HEK293 (cell line): Measurements from ENCODE around the gene FGD4.

Experiments
- CTCF ChIA-PET: fragments of 350-600 bp; formaldehyde crosslinking; extraction: SDS; loops from one replicate; lab custom pipeline; 2021; ENCODE audit warnings: antibody characterized with exemption; lab: Yijun Ruan, JAX
- POLR2A ChIA-PET: fragments of 300-600 bp; formaldehyde crosslinking; extraction: SDS; loops from one replicate; lab custom pipeline; 2020; ENCODE audit warnings: antibody characterized with exemption, inconsistent platforms; lab: Yijun Ruan, JAX
- H3K27ac ChIP-seq: fragments of 200-500 bp; sonication (Bioruptor generic); 2 replicates; pipeline ENCODE4 v1.5.1; 2014; ENCODE audit warnings: low read depth, low read length, control low read depth, inconsistent platforms; ENCODE audit errors: extremely low read depth
- H3K36me3 ChIP-seq, 2 experiments: fragments of 200-500 bp in 1 of 2; sonication (Bioruptor generic) in 1 of 2; 1 replicate in 1 of 2; 2 replicates in 1 of 2; pipeline ENCODE4 v1.5.1; 2014 to 2017; ENCODE audit warnings: inconsistent platforms in 2 of 2, low read length in 2 of 2; ENCODE audit not compliant: control insufficient read depth in 2 of 2, insufficient read depth in 1 of 2
- H3K4me1 ChIP-seq: fragments of 200-500 bp; sonication (Bioruptor generic); 2 replicates; pipeline ENCODE4 v1.5.1; 2014; ENCODE audit warnings: mild to moderate bottlenecking, low read length, inconsistent platforms; ENCODE audit not compliant: control insufficient read depth, insufficient read depth
- H3K4me3 ChIP-seq: 2 replicates; pipeline ENCODE4 v1.5.1; 2011; ENCODE audit warnings: low read depth, mild to moderate bottlenecking, control low read depth, low read length, moderate library complexity
- H3K9me3 ChIP-seq: fragments of 200-500 bp; sonication (Bioruptor generic); 2 replicates; pipeline ENCODE4 v1.5.1; 2014; ENCODE audit warnings: low read depth, low read length, inconsistent platforms; ENCODE audit not compliant: control insufficient read depth, insufficient read depth
- BCL11A ChIP-seq: fragments of 450-650 bp; formaldehyde crosslinking; IDR thresholded peaks from 2 replicates; pipeline ENCODE4 v1.5.1; 2016; ENCODE audit warnings: low read depth, missing biosample characterization, missing genetic modification characterization
- GFI1B ChIP-seq: fragments of 450-650 bp; formaldehyde crosslinking; IDR thresholded peaks from 2 replicates; pipeline ENCODE4 v1.5.1; 2016; ENCODE audit warnings: missing biosample characterization, missing genetic modification characterization
- GLIS1 ChIP-seq: fragments of 450-650 bp; formaldehyde crosslinking; IDR thresholded peaks from 2 replicates; pipeline ENCODE4 v1.5.1; 2016; ENCODE audit warnings: missing biosample characterization, missing genetic modification characterization
- HOXA7 ChIP-seq: sonication (generic); formaldehyde crosslinking; IDR thresholded peaks from 2 replicates; pipeline ENCODE4 v1.8.1; 2022; ENCODE audit warnings: missing genetic modification reagents, borderline replicate concordance
- YY2 ChIP-seq: fragments of 450-650 bp; formaldehyde crosslinking; IDR thresholded peaks from 2 replicates; pipeline ENCODE4 v1.5.1; 2016; ENCODE audit warnings: missing biosample characterization, missing genetic modification characterization
- ZBTB7A ChIP-seq: fragments of 450-650 bp; formaldehyde crosslinking; IDR thresholded peaks from 2 replicates; pipeline ENCODE4 v1.5.1; 2016; ENCODE audit warnings: low read depth, missing biosample characterization, missing genetic modification characterization
- ZBTB8A ChIP-seq: fragments of 450-650 bp; formaldehyde crosslinking; IDR thresholded peaks from 2 replicates; pipeline ENCODE4 v1.5.1; 2016; ENCODE audit warnings: missing biosample characterization, missing genetic modification characterization
- ZEB2 ChIP-seq: fragments of 450-650 bp; formaldehyde crosslinking; IDR thresholded peaks from 2 replicates; pipeline ENCODE4 v1.5.1; 2016; ENCODE audit warnings: missing biosample characterization, missing genetic modification characterization
- ZIC2 ChIP-seq: fragments of 450-650 bp; formaldehyde crosslinking; IDR thresholded peaks from 2 replicates; pipeline ENCODE4 v1.5.1; 2016; ENCODE audit warnings: missing biosample characterization, missing genetic modification characterization
- ZNF114 ChIP-seq: fragments of 450-650 bp; formaldehyde crosslinking; IDR thresholded peaks from 2 replicates; pipeline ENCODE4 v1.5.0; 2017; ENCODE audit warnings: missing biosample characterization, missing genetic modification characterization
- ZNF138 ChIP-seq: fragments of 450-650 bp; formaldehyde crosslinking; IDR thresholded peaks from 2 replicates; pipeline ENCODE4 v1.5.1; 2016; ENCODE audit warnings: missing biosample characterization, missing genetic modification characterization, borderline replicate concordance
- ZNF146 ChIP-seq: fragments of 450-650 bp; formaldehyde crosslinking; IDR thresholded peaks from 2 replicates; pipeline ENCODE4 v1.5.1; 2016; ENCODE audit warnings: missing biosample characterization, missing genetic modification characterization
- ZNF19 ChIP-seq: fragments of 450-650 bp; formaldehyde crosslinking; IDR thresholded peaks from 2 replicates; pipeline ENCODE4; 2016; ENCODE audit warnings: missing biosample characterization, missing genetic modification characterization, low read depth
- ZNF311 ChIP-seq: fragments of 450-650 bp; formaldehyde crosslinking; IDR thresholded peaks from 2 replicates; pipeline ENCODE4 v1.5.1; 2017; ENCODE audit warnings: missing biosample characterization, missing genetic modification characterization, borderline replicate concordance
- ZNF366 ChIP-seq: fragments of 450-650 bp; formaldehyde crosslinking; conservative IDR thresholded peaks from 2 replicates; pipeline ENCODE4 v1.5.1; 2016; ENCODE audit warnings: missing biosample characterization, missing genetic modification characterization
- ZNF473 ChIP-seq: fragments of 450-650 bp; formaldehyde crosslinking; IDR thresholded peaks from 2 replicates; pipeline ENCODE4 v1.5.1; 2017; ENCODE audit warnings: missing biosample characterization, missing genetic modification characterization
- ZNF530 ChIP-seq: fragments of 450-650 bp; formaldehyde crosslinking; IDR thresholded peaks from 2 replicates; pipeline ENCODE4 v1.5.1; 2016; ENCODE audit warnings: low read depth, missing biosample characterization, missing genetic modification characterization
- ZNF585B ChIP-seq: fragments of 450-650 bp; formaldehyde crosslinking; IDR thresholded peaks from 2 replicates; pipeline ENCODE4 v1.5.1; 2016; ENCODE audit warnings: missing biosample characterization, missing genetic modification characterization
- ZNF626 ChIP-seq: fragments of 450-650 bp; sonication (Bioruptor Pico); formaldehyde crosslinking; IDR thresholded peaks from 2 replicates; pipeline ENCODE4 v1.5.1; 2018; ENCODE audit warnings: missing biosample characterization, missing genetic modification characterization, inconsistent platforms
- ZNF677 ChIP-seq: fragments of 450-650 bp; IDR thresholded peaks from 2 replicates; pipeline ENCODE4 v1.5.0; 2018; ENCODE audit warnings: missing biosample characterization, mild to moderate bottlenecking, missing genetic modification characterization, moderate library complexity
- ZNF704 ChIP-seq: fragments of 450-650 bp; formaldehyde crosslinking; IDR thresholded peaks from 2 replicates; pipeline ENCODE4 v1.5.1; 2016; ENCODE audit warnings: missing biosample characterization, missing genetic modification characterization
- ZNF707 ChIP-seq: fragments of 450-650 bp; formaldehyde crosslinking; IDR thresholded peaks from 2 replicates; pipeline ENCODE4 v1.5.1; 2016; ENCODE audit warnings: missing biosample characterization, missing genetic modification characterization
- ZNF785 ChIP-seq: fragments of 450-650 bp; formaldehyde crosslinking; IDR thresholded peaks from 2 replicates; pipeline ENCODE4 v1.5.1; 2016; ENCODE audit warnings: missing biosample characterization, missing genetic modification characterization
- ZNF837 ChIP-seq: fragments of 450-650 bp; formaldehyde crosslinking; IDR thresholded peaks from 2 replicates; pipeline ENCODE4 v1.5.1; 2016; ENCODE audit warnings: missing biosample characterization, missing genetic modification characterization
- ZSCAN16 ChIP-seq: fragments of 450-650 bp; formaldehyde crosslinking; IDR thresholded peaks from 2 replicates; pipeline ENCODE4 v1.5.1; 2016; ENCODE audit warnings: missing biosample characterization, missing genetic modification characterization
- ZSCAN18 ChIP-seq: fragments of 450-650 bp; formaldehyde crosslinking; IDR thresholded peaks from 2 replicates; pipeline ENCODE4 v1.5.1; 2016; ENCODE audit warnings: missing biosample characterization, missing genetic modification characterization
- TF ChIP-seq, protein P1 (sequence below): fragments of 450-650 bp; formaldehyde crosslinking; IDR thresholded peaks from 2 replicates; pipeline ENCODE4 v1.5.1; 2016; ENCODE audit warnings: missing biosample characterization, missing genetic modification characterization
- TF ChIP-seq, protein P2 (sequence below): fragments of 450-650 bp; formaldehyde crosslinking; IDR thresholded peaks from 2 replicates; pipeline ENCODE4 v1.5.1; 2016; ENCODE audit warnings: missing biosample characterization, missing genetic modification characterization, borderline replicate concordance
- TF ChIP-seq, protein P3 (sequence below): fragments of 450-650 bp; formaldehyde crosslinking; IDR thresholded peaks from 2 replicates; pipeline ENCODE4 v1.5.1; 2017; ENCODE audit warnings: missing biosample characterization, missing genetic modification characterization

Gene FGD4

GRCh38 chr12:32589165-32589865, 190.0 kb downstream of the FGD4 start:
- no peaks in the 10 kb centered on the region for H3K36me3 ChIP-seq
- no peak overlapping the region for H3K4me3 ChIP-seq
- POLR2A ChIA-PET = interaction anchor here (0.7 kb wide), 1 partner anchor 132 kb away, joined by 3 read pairs; no protein-coding TSS in a partner anchor
- TF ChIP-seq, protein P1, sequence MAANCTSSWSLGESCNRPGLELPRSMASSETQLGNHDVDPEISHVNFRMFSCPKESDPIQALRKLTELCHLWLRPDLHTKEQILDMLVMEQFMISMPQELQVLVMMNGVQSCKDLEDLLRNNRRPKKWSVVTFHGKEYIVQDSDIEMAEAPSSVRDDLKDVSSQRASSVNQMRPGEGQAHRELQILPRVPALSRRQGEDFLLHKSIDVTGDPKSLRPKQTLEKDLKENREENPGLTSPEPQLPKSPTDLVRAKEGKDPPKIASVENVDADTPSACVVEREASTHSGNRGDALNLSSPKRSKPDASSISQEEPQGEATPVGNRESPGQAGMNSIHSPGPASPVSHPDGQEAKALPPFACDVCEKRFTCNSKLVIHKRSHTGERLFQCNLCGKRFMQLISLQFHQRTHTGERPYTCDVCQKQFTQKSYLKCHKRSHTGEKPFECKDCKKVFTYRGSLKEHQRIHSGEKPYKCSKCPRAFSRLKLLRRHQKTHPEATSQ = no peak
- TF ChIP-seq ZNF138 (tag by site-specific recombination) (no peak), ZNF114 (tag by site-specific recombination) (no peak), HOXA7 (CRISPR knock-in tag) (no peak), ZNF626 (tag by site-specific recombination) (no peak), ZIC2 (tag by site-specific recombination) (no peak), ZNF677 (tag by site-specific recombination) (no peak), ZNF530 (tag by site-specific recombination) (no peak), ZSCAN16 (tag by site-specific recombination) (no peak), ZSCAN18 (no peak), ZNF707 (tag by site-specific recombination) (no peak), GFI1B (tag by site-specific recombination) (no peak), ZNF366 (tag by site-specific recombination) (no peak)
- TF ChIP-seq, protein P2, sequence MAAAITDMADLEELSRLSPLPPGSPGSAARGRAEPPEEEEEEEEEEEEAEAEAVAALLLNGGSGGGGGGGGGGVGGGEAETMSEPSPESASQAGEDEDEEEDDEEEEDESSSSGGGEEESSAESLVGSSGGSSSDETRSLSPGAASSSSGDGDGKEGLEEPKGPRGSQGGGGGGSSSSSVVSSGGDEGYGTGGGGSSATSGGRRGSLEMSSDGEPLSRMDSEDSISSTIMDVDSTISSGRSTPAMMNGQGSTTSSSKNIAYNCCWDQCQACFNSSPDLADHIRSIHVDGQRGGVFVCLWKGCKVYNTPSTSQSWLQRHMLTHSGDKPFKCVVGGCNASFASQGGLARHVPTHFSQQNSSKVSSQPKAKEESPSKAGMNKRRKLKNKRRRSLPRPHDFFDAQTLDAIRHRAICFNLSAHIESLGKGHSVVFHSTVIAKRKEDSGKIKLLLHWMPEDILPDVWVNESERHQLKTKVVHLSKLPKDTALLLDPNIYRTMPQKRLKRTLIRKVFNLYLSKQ = no peak
- TF ChIP-seq, protein P3, sequence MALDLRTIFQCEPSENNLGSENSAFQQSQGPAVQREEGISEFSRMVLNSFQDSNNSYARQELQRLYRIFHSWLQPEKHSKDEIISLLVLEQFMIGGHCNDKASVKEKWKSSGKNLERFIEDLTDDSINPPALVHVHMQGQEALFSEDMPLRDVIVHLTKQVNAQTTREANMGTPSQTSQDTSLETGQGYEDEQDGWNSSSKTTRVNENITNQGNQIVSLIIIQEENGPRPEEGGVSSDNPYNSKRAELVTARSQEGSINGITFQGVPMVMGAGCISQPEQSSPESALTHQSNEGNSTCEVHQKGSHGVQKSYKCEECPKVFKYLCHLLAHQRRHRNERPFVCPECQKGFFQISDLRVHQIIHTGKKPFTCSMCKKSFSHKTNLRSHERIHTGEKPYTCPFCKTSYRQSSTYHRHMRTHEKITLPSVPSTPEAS = no peak
- H3K27ac ChIP-seq = no peak overlapping the region
- no peaks in the 10 kb centered on the region for H3K9me3 ChIP-seq
- CTCF ChIA-PET = no interaction called here
- H3K4me1 ChIP-seq = no peaks in the 10 kb centered on the region

GRCh38 chr12:32595251-32595650, 195.9 kb downstream of the FGD4 start:
- TF ChIP-seq ZNF704 = no peak
- no peak for TF ChIP-seq ZBTB7A (tag by site-specific recombination)
- no peak for TF ChIP-seq ZNF837 (tag by site-specific recombination)
- TF ChIP-seq ZNF473 (tag by site-specific recombination) = no peak
- TF ChIP-seq BCL11A (tag by site-specific recombination) = no peak
- no peak for TF ChIP-seq ZNF785 (tag by site-specific recombination)
- no peak for TF ChIP-seq GLIS1 (tag by site-specific recombination)
- TF ChIP-seq ZNF146 (tag by site-specific recombination) = no peak
- TF ChIP-seq ZBTB8A = no peak
- no peak for TF ChIP-seq ZNF19 (tag by site-specific recombination)
- TF ChIP-seq ZEB2 = no peak
- no peak for TF ChIP-seq ZNF585B (tag by site-specific recombination)
- no peak for TF ChIP-seq YY2 (tag by site-specific recombination)
- TF ChIP-seq ZNF311 = no peak
- no peak overlapping the region for H3K4me3 ChIP-seq
- no peaks in the 10 kb centered on the region for H3K9me3 ChIP-seq
- H3K36me3 ChIP-seq = no peaks in the 10 kb centered on the region
- H3K27ac ChIP-seq = no peak overlapping the region
- H3K4me1 ChIP-seq = no peaks in the 10 kb centered on the region
- POLR2A ChIA-PET = no interaction called here
- CTCF ChIA-PET = no interaction called here
